Neural progenitor cell (in vitro differentiated cells): Measurements from ENCODE around the gene NRGN.

ENCODE experiments used
- CTCF ChIP-seq: fragments of 200-600 bp; sonication (generic); IDR thresholded peaks from 2 replicates; pipeline ENCODE4 v1.5.1; 2017; ENCODE audit warnings: antibody characterized with exemption, mild to moderate bottlenecking
- EZH2phosphoT487 ChIP-seq: fragments of 200-600 bp; sonication (generic); IDR thresholded peaks from 2 replicates; pipeline ENCODE4 v1.6.1; 2017; ENCODE audit warnings: antibody characterized with exemption

- TF ChIP-seq CTCF, result no peak
- TF ChIP-seq EZH2phosphoT487, result no peak
Observed at GRCh38 chr11:124727474-124727873, 12.3 kb upstream of the NRGN start.
